Stimulated activated CD4-positive, alpha-beta T cell treated with anti-CD3 and anti-CD28 coated beads, Interleukin-2, amount 100 ng/mL, for 48 hours (primary cell): ENCODE measurements around the gene RFX1.
"Not testable (repeated sequence)": the region's sequence is repeated elsewhere in the genome, so short reads cannot be mapped to it uniquely, and the experiment has no call there.

Source experiments
- DNase-seq, 2 donors: peaks; one replicate each; pipeline ENCODE4 v3.0.0-alpha.2; 2020

RFX1 gene

DNA sequence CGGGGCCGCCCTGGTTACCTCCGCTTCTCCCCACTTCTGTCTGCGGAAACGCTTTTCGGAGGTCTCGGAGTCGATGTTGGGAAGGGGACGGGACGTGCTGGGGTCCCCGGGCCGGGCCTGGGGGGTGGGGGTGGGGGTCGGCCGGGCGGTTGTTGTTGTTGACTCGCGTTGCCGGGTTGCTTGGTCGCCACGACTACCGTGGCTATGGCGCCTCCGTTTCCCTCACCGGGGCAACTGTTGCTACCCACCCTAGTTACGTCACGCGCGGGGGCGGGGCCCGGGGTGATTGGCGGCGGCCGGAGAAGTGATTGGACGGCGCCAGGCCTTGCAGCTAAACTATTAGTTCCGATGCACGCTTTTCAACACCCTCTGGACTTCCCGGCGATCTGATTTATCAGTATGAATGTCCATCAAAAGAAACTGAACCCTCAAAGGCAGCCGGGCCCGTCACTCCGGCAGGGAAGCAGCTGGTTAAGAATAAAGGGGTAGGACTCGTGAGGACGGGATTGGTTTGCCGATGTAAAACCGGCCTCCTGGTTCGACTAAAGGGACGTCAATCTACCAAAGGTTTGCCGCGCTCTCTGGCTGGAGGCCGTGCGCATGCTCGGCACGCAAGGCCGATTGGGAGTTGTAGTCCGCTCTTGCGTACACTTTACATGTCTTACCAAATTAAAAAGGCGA lies at the start of gene RFX1:
Gene RFX1 (minus strand): TSS at position 236 of the 681 bp plus-strand sequence. CDS start 12,477 bp downstream, outside the sequence.
- peak; percentile 100 for DNase-seq

DNA sequence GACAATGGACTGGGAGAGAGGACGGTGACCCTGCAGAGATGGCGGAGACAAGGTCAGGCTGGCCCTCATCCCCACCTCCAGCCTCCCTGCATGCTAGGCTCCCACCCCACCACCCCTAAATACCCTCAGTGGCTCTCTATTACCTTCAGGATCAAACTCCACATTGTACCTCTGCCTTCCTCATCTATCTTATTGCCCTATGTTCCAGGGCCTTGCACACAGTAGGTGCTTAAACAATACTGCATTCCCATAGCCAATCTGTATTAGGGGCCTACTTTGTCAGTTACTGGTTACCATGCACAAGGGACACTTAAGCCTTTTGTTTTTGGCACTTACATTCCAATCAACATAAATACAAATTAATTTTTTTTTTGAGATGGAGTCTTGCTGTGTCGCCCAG lies 49.3 kb upstream of the RFX1 start:
- no peak for DNase-seq

DNA sequence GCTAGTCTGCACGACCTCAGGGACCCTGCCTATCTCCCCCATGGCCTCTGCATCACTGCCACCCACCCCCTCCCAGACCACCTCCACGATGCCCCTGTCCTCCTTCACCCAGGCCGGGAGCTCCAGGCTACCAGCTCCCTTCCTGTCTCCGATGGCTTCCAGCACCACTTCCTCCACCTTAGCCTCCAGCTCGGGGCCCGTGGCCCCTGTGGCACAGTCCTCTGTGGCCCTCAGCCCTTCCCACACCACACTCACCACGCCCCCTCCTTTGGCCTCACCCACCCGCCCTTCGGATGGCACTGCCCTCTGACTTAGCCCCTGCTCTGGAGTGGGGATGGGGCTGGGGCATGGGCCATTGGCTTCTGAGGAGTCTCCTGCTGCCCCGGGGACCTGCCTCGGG lies 48.6 kb upstream of the RFX1 start:
- no peak for DNase-seq

DNA sequence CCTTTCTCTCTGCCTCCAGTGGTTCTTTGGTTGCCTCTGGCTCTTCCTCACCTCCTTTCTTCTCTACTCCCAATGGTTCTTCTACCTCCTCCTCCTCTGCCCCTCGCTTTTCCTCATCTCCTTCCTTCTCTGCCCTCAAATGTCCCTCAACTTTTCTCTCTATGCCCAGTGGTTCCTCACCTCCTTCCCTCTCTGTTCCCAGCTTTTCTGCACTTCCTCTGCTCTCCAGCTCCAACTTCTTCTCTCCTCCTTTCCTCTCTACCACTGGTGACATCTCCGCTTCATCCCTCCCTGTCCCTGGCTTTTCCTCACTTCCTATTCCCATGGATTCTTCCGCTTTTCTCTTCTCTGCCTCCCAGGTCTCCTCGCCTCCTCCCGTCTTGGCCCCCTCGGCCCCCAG lies 48.0 kb upstream of the RFX1 start:
- no peak for DNase-seq

DNA sequence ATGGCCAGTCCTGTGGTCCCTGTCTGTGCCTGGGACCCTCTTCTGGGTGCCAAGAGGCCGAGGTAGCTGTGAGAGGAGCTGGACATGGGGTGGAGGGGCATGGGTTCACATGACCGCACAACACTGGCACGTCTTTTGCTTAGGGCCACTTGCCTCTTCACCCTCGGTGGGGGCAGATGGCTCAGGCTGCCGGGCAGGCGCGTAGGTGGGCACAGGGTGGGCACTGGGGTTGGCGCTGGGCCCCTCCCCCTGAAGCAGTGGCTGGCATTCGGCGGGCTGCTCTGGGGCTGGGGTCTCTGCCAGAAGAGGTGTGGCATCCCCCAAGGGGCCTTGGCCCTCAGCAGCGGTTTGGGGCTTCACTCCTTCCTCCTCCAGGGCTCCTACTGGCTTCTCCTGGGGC lies 47.4 kb upstream of the RFX1 start:
- DNase-seq = no peak

DNA sequence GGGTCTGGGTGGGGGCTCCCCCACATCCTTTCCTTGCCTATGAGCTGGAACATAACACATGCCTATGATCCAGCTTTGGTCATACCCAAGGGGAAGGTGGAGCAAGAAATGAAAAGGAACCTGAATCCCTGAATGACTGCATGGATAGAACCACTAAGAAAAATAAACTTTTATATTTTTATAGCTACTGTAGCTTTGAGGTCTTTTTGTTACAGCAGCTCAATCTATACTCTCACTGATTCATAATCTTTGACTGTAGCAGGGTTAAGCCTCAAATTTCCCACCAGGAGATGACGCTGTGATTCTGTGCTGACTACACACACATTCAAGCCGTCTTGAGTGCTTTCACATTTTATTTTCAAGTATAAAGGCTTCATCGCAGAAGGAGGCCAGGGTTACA lies 46.9 kb upstream of the RFX1 start:
- no peak for DNase-seq

DNA sequence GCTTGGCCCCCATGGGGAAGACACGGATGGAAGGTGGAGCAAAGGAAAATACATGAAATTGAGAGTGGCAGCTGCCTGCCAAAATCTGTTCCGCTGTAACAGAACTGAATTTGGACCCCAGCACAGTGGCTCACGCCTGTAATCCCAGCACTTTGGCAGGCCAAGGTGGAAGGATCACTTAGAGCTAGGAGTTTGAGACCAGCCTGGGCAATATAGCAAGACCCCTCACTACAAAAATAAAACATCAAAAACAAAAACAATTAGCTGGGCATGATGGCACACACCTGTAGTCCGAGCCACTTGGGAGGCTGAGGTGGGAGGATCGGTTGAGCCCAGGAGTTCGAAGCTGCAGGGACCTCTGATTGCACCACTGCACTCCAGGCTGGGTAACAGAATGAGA lies 46.4 kb upstream of the RFX1 start:
- no peak for DNase-seq

DNA sequence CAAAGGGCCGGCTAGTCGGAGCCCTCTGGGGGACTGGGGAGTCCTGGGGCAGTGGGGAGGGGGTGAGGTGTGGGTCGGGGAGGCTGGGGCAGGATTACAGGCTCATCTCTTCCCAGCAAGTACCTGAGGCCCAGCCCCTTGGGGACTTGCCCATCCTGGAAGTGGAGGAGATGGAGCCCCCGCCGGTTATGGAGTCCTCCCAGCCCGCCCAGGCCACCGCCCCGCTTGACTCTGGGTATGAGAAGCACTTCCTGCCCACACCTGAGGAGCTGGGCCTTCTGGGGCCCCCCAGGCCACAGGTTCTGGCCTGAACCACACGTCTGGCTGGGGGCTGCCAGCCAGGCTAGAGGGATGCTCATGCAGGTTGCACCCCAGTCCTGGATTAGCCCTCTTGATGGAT lies 45.9 kb upstream of the RFX1 start:
- no peak for DNase-seq

DNA sequence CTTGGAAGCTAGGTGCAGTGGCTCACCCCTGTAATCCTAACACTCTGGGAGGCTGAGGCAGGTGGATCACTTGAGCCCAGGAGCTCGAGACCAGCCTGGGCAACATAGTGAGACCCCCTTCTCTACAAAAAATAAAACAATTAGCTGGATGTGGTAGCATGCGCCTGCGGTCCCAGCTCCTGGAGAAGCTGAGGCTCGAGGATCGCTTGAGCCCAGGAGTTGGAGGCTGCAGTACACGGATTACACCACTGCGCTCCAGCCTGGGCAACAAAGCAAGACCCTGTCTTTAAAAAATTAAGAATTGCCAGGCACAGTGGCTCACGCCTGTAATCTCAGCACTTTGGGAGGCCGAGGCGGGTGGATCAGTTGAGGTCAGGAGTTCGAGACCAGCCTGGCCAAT lies 44.8 kb upstream of the RFX1 start:
- DNase-seq = not testable (repeated sequence)

DNA sequence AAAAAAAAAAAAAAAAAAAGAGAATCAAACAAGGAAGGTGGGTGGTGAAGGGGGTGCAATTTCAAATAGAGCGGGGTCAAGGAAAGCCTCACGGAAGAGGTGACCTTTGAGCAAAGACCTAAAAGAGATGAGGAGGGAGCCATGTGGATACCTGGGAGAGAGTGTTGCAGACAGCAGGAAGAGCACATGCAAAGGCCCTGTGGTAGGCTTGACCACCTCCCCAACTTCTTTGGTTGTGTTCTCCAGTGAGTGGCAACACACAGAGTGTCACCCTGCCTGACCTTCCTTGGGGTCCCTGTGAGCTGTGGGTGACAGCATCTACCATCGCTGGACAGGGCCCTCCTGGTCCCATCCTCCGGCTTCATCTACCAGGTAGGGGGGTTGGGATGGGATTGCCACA lies 44.4 kb upstream of the RFX1 start:
- DNase-seq = no peak

DNA sequence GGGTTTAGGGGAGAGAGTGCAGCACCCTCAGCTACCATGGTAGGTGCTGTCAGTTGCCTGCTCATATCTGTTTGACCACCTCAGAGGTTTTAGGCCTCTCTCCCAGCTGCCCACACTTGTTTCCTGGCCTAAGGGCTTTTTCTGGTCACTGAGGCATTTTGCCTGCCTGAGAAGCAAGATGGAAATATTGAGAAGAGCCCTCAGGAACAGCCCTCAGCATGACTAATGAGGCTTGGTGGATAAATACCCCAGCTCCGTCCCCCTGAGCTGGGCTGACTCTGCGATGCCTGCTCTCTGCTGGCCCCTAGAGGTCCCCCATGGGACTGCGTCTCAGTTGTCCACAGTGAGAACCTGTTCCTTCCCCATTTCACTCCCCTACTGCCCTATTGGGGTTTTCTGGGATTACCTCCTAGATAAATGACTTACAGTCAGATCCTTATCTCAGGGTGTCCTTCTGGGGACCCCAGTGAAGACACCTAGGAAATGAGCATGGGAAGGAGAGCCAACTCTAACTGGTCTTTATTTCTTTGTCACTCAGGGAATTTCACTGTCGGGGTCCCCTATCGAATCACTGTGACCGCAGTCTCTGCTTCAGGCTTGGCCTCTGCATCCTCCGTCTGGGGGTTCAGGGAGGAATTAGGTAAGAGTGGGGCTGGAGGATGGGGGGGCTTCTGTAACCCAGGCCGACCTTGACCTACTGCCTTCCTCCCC lies 42.5 kb upstream of the RFX1 start:
- peak; percentile 76 to 79 for DNase-seq

DNA sequence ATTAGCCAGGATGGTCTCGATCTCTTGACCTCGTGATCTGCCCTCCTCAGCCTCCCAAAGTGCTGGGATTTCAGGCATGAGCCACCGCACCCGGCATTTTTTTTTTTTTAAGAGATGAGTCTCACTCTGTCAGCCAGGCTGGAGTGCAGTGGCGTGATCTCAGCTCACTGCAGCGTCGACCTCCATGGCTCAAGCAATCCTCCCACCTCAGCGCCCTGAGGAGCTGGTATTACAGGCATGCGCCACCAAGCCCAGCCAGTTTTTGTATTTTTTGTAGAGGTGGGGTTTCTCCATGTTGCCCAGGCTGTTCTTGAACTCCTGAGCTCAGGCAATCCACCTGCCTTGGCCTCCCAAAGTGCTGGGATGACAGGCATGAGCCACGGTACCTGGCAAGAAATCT lies 41.7 kb upstream of the RFX1 start:
- DNase-seq = not testable (repeated sequence)

DNA sequence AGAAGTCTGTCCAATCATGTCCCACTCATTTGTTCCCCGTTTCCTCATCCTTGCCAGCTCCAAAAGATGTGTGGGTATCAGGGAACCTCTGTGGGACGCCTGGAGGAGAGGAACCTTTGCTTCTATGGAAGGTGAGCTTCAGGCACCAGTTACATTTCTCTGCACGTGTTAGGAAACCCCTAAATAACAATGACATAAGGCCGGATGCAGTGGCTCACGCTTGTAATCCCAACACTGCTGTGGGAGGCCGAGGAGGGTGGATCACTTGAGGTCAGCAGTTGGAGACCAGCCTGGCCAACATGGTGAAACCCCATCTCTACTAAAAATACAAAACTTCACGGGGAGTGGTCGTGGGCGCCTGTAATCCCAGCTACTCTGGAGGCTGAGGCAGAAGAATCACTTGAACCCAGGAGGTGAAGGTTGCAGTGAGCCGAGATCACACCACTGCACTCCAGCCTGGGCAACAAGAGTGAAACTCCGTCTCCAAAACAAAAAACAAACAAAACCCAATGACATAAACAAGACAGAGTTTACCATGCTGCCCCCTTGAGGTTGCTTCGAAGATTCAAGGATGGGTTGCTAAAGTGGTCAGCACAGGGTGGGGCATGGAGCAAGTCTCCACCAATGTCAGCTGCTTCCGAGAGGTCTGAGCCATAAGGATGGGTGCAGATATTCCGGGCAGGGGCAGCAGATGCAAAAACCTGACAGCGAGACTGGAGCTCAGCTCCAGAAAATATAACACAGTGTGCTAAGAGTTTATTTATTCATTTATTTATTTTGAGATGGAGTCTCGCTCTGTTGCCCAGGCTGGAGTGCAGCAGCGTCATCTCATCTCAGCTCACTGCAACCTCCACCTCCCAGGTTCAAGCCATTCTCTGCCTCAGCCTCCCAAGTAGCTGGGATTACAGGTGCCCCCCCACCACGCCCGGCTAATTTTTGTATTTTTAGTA lies 36.8 kb upstream of the RFX1 start:
- not testable (repeated sequence) for DNase-seq

DNA sequence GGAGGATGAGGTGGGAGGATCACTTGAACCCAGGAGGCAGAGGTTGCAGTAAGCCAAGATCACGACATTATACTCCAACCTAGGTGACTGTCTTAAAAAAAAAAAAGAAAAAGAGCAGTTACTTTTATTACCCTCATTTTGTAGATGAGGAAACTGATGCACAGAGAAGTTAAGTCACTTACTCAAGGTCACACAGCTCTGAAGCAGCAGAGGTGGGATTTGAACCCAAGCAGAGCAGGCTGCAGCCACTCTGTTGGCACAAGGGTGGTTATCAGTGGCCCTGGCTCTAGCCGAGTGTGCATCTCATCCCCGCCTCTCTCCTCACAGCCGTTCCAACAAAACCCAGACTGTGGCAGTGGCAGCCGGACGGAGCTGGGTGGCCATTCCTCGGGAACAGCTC lies 33.1 kb upstream of the RFX1 start:
- DNase-seq = no peak

DNA sequence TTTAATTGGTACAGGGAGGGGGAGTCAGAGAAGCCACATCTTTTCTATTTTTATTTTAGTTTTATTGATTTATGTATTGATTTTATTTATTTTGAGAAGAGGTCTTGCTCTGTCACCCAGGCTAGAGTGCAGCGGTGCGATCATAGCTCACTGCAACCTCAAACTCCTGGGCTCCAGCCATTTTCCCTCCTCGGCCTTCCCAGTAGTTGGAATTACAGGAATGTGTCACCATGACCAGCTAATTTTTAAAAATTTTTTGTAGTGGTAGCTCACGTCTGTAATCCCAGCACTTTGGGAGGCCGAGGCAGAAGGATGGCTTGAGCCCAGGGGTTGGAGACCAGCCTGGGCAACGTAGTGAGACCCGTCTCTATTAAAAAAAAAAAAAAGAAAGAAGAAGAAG lies 29.6 kb upstream of the RFX1 start:
- no peak for DNase-seq

DNA sequence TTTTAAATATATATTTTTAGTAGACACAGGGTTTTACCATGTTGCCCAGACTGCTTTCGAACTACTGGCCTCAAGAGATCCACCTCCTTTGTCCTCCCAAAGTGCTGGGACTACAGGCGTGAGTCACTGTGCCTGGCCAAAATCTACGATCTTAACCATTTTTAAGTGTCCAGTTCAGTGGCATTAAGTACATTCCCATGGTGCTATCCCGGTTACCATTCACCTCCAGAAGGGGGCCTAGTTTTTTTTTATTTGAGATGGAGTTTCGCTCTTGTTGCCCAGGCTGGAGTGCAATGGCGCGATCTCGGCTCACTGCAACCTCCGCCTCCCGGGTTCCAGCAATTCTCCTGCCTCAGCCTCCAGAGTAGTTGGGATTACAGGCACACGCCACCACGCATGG lies 29.0 kb upstream of the RFX1 start:
- DNase-seq = not testable (repeated sequence)

DNA sequence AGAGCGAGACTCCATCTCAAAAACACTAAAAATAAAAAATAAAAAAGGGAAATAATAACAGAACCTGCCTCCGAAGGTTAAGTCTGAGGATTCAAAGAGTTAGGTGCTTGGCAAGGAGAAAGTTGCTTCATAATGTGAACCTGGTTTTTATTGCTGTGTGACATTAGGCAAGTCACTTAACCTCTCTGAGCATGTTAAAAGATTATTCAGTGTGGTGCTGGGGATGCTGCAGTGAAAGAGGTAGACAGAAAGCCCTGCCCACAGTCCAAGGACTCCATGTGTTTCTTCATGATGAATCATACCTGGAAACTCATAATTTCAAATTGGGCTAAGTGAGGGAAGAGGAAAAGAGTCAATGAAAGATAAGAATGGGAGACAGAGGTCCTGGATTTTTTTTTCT lies 27.8 kb upstream of the RFX1 start:
- no peak for DNase-seq

DNA sequence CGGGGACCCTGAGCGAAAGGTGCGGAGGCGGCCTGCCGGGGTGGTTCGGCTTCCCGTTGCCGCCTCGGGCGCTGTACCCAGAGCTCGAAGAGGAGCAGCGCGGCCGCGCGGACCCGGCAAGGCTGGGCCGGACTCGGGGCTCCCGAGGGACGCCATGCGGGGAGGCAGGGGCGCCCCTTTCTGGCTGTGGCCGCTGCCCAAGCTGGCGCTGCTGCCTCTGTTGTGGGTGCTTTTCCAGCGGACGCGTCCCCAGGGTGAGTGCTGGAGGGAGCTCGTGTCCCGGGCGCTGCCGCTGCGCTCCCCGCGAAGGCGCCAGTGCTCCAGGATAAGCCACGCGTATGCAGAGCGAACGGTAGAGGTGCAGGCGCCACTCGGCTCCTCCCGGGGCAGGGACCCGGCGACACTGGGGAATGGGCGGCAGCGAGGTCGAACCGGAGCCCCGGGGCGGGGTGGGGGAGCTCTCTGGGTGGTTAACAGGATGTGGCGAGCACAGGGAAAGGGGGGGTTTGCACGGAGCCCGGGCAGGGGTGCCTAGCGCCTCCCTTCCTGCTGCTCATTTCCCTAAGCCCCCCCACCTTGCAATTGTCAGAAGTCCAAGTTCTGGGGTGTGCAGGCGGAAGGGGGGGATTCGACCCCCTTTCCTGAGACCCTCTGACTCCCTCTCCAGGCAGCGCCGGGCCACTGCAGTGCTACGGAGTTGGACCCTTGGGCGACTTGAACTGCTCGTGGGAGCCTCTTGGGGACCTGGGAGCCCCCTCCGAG lies 25.8 kb upstream of the RFX1 start, which contains the start of gene IL27RA:
Gene IL27RA (plus strand): TSS at position 44 of the 762 bp plus-strand sequence. CDS start 111 bp downstream, at position 155.
- peak; percentile 60 to 61 for DNase-seq

DNA sequence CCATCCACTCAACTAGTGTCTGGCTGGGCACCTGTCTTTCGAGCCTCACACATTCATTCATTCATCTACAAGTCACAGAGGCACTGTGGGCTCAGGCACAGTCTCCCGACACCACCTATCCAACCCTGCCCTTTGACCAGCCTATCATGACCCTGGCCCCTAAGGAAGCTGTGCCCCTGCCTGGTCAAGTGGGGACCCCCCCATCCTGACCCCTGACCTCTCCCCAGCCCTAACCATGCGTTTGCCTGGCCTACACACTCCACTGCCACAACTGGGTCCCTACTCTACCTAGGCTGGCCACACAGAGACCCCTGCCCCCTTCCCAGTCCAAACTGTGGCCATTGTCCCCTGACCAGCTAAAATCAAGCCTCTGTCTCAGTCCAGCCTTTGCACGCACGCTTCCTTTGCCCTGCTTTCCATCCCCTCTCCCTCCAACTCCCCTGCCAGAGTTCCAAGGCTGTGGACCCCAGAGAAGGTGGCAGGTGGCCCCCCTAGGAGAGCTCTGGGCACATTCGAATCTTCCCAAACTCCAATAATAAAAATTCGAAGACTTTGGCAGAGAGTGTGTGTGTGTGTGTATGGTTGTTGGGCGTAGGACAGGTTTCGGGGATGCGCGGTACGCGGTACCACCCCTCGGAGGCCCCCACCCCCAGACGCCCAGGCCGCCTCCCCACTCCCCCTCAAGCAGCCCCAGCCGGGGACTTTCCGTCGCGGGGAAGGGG lies 25.0 kb upstream of the RFX1 start:
- DNase-seq = no peak

DNA sequence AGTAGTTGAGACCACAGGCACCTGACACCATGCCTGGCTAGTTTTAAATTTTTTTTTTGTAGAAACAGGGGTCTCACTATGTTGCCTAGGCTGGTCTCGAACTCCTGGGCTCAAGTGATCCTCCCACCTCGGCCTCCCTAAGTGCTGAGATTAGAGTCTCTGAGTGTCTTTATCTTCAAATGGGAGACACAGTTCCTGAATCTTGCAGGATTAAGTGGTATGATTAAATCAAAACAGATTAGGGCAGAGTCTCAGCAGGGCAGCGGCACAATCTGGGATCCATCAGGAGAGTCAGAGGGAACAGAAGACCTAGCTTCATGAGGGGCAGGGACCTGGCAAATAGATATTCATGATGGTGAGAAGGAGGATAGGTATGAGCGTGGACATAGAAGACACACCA lies 22.8 kb upstream of the RFX1 start:
- no peak for DNase-seq

DNA sequence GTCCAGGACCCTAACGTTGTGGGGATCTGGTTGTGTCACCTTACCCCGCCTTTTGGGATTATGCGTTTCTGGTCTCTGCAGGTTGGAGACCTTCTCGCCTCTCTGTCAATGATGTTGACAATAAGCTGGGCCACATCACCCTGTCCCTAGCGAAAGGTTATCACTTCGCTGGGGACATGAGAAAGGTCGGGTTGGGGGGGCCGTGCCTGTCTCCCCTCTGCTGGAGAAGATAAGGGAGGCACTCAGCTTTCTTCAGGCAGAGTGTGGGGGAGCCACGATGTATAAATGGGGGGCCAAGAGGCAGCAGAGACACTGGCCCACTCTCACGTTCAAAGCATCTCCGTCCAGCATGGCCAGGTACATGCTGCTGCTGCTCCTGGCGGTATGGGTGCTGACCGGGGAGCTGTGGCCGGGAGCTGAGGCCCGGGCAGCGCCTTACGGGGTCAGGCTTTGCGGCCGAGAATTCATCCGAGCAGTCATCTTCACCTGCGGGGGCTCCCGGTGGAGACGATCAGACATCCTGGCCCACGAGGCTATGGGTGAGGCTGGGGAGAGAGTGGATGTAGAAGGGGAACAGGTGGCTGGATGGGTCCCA lies 21.8 kb upstream of the RFX1 start, which contains the start of gene RLN3:
Gene RLN3 (plus strand): TSS at position 293 of the 595 bp plus-strand sequence. CDS start 57 bp downstream, at position 350.
- no peak for DNase-seq
